WTC11 (cell line): ENCODE data around the gene PPFIBP1. TPM values are rescaled to one million over a fixed set of nuclear protein-coding genes. Genes with fewer than 3 reads are reported as not detected.

Experiments
- ATAC-seq: fragments of 200-7000 bp; cut with Tn5 transposase; 2 replicates; pipeline ENCODE4 v1.10.0; 2021; ENCODE audit warnings: mild to moderate bottlenecking, moderate library complexity
- CTCF ChIA-PET: fragments of 300-600 bp; sonication (Branson Sonifier 250); formaldehyde crosslinking; loops from one replicate; lab custom pipeline; 2021; ENCODE audit warnings: antibody characterized with exemption; lab: Charles Lee
- POLR2A ChIA-PET: fragments of 350-600 bp; sonication (Branson Sonifier 250); formaldehyde crosslinking; loops from one replicate; lab custom pipeline; 2021; ENCODE audit warnings: antibody characterized with exemption; lab: Charles Lee
- DNase-seq: peaks from one replicate; pipeline ENCODE4 v3.0.0; 2021; ENCODE audit warnings: low spot score
- H3K27ac Mint-ChIP-seq: 2 replicates; pipeline ENCODE4 v1.8.0; 2021; ENCODE audit warnings: mixed read lengths
- H3K27me3 Mint-ChIP-seq: 2 replicates; pipeline ENCODE4 v1.8.0; 2021; ENCODE audit warnings: low read depth, mild to moderate bottlenecking, moderate library complexity, mixed read lengths
- H3K36me3 Mint-ChIP-seq: 2 replicates; pipeline ENCODE4 v1.8.0; 2021; ENCODE audit warnings: mixed read lengths
- H3K4me1 Mint-ChIP-seq: 2 replicates; pipeline ENCODE4 v1.8.0; 2022; ENCODE audit warnings: mixed read lengths
- H3K4me3 Mint-ChIP-seq: 2 replicates; pipeline ENCODE4 v1.8.0; 2021; ENCODE audit warnings: mild to moderate bottlenecking, moderate library complexity, mixed read lengths
- H3K9me3 Mint-ChIP-seq: 2 replicates; pipeline ENCODE4 v1.8.0; 2021; ENCODE audit warnings: mixed read lengths
- ATF1 ChIP-seq: sonication (generic); formaldehyde crosslinking; IDR thresholded peaks from 2 replicates; pipeline ENCODE4 v1.8.1; 2023; ENCODE audit warnings: mild to moderate bottlenecking, moderate library complexity, missing genetic modification reagents
- CBFB ChIP-seq: sonication (generic); formaldehyde crosslinking; IDR thresholded peaks from 2 replicates; pipeline ENCODE4 v1.8.1; 2022; ENCODE audit warnings: mild to moderate bottlenecking, low read depth, missing genetic modification reagents
- CREB1 ChIP-seq: sonication (generic); formaldehyde crosslinking; IDR thresholded peaks from 2 replicates; pipeline ENCODE4 v1.8.0; 2023; ENCODE audit warnings: mild to moderate bottlenecking, missing genetic modification reagents
- CREM ChIP-seq: sonication (generic); formaldehyde crosslinking; IDR thresholded peaks from 2 replicates; pipeline ENCODE4 v1.8.1; 2022; ENCODE audit warnings: mild to moderate bottlenecking, missing genetic modification reagents, moderate library complexity
- ESRRA ChIP-seq: sonication (generic); formaldehyde crosslinking; IDR thresholded peaks from 2 replicates; pipeline ENCODE4 v1.8.1; 2022; ENCODE audit warnings: mild to moderate bottlenecking, missing genetic modification reagents, borderline replicate concordance
- FOXK1 ChIP-seq: sonication (generic); formaldehyde crosslinking; IDR thresholded peaks from 2 replicates; pipeline ENCODE4 v1.8.0; 2022; ENCODE audit warnings: mild to moderate bottlenecking, moderate library complexity, missing genetic modification reagents
- IRF2 ChIP-seq: sonication (generic); formaldehyde crosslinking; IDR thresholded peaks from 2 replicates; pipeline ENCODE4 v1.8.0; 2022; ENCODE audit warnings: low read depth, missing genetic modification reagents, borderline replicate concordance
- KAT7 ChIP-seq: sonication (generic); formaldehyde crosslinking; IDR thresholded peaks from 2 replicates; pipeline ENCODE4 v1.8.1; 2023; ENCODE audit warnings: missing genetic modification reagents, mild to moderate bottlenecking, borderline replicate concordance
- MXD4 ChIP-seq: fragments of 250-450 bp; sonication (Bioruptor Pico); IDR thresholded peaks from 2 replicates; pipeline ENCODE4 v1.8.0; 2021; ENCODE audit warnings: mild to moderate bottlenecking, moderate library complexity, borderline replicate concordance
- NR2C2 ChIP-seq: sonication (generic); formaldehyde crosslinking; IDR thresholded peaks from 2 replicates; pipeline ENCODE4 v1.8.0; 2022; ENCODE audit warnings: mild to moderate bottlenecking, missing genetic modification reagents
- RELA ChIP-seq: sonication (generic); formaldehyde crosslinking; IDR thresholded peaks from 2 replicates; pipeline ENCODE4 v1.8.1; 2022; ENCODE audit warnings: missing genetic modification reagents, mild to moderate bottlenecking, borderline replicate concordance
- SOX15 ChIP-seq: fragments of 250-450 bp; sonication (Bioruptor Pico); IDR thresholded peaks from 2 replicates; pipeline ENCODE4 v1.9.0; 2021; ENCODE audit warnings: mild to moderate bottlenecking
- TCF7 ChIP-seq: sonication (generic); formaldehyde crosslinking; IDR thresholded peaks from 2 replicates; pipeline ENCODE4 v1.8.0; 2022; ENCODE audit warnings: mild to moderate bottlenecking, low read depth, missing genetic modification reagents, moderate library complexity
- TP53 ChIP-seq: sonication (generic); formaldehyde crosslinking; IDR thresholded peaks from 2 replicates; pipeline ENCODE4 v1.8.1; 2023; ENCODE audit warnings: mild to moderate bottlenecking, missing genetic modification reagents
- ZBTB21 ChIP-seq: sonication (generic); formaldehyde crosslinking; IDR thresholded peaks from 2 replicates; pipeline ENCODE4 v1.8.1; 2023; ENCODE audit warnings: mild to moderate bottlenecking, missing genetic modification reagents, borderline replicate concordance
- ZNF396 ChIP-seq: fragments of 250-450 bp; sonication (Bioruptor Pico); IDR thresholded peaks from 2 replicates; pipeline ENCODE4 v1.8.0; 2021; ENCODE audit warnings: mild to moderate bottlenecking, moderate library complexity, borderline replicate concordance
- ZNF416 ChIP-seq: fragments of 250-450 bp; sonication (Bioruptor Pico); IDR thresholded peaks from 2 replicates; pipeline ENCODE4 v1.9.0; 2021; ENCODE audit warnings: mild to moderate bottlenecking, inconsistent platforms
- ZNF423 ChIP-seq: fragments of 250-450 bp; sonication (Bioruptor Pico); IDR thresholded peaks from 2 replicates; pipeline ENCODE4 v2.1.2; 2022; ENCODE audit warnings: mild to moderate bottlenecking, moderate library complexity
- total RNA-seq: library from RNA; stranded (reverse); gene quantifications from 3 replicates; pipeline ENCODE4 v1.2.3, GENCODE V29; 2021
- TF ChIP-seq, protein P1 (sequence below): sonication (generic); formaldehyde crosslinking; IDR thresholded peaks from 2 replicates; pipeline ENCODE4 v1.8.0; 2022; ENCODE audit warnings: mild to moderate bottlenecking, missing genetic modification reagents
- TF ChIP-seq, protein P2 (sequence below): sonication (generic); formaldehyde crosslinking; IDR thresholded peaks from 2 replicates; pipeline ENCODE4 v1.8.0; 2022; ENCODE audit warnings: missing genetic modification reagents
- TF ChIP-seq, protein P3 (sequence below): sonication (generic); formaldehyde crosslinking; IDR thresholded peaks from 2 replicates; pipeline ENCODE4 v1.8.1; 2023; ENCODE audit warnings: mild to moderate bottlenecking, missing genetic modification reagents
- TF ChIP-seq, protein P4 (sequence below): fragments of 250-450 bp; sonication (Bioruptor Pico); IDR thresholded peaks from 2 replicates; pipeline ENCODE4 v2.1.2; 2022; ENCODE audit warnings: mild to moderate bottlenecking, moderate library complexity

PPFIBP1 gene
- total RNA-seq, 1 experiment from 2014 or later: 27.7 TPM

DNA sequence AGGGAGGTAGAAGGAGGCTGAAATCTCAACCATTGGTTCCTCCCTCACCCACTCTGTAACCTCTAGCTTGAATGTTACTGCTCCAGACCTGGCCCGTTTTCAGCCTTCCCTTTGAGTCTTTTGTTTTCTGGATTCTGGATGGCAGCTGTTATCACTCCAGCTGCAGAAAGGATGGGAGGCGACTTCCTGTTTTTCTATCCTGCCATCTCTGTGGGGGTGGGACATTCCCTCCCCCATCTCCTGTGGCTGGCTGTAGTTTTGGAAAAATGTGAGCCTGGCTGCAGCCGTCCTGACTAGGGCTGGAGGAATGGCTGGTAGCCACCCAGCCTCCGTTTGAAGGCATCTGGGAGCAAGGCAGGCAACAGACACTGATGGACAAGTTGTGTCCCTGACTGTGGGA lies 2.9 kb upstream of the PPFIBP1 start:
- no peaks in the 10 kb centered on the region for H3K36me3 Mint-ChIP-seq
- ATAC-seq: peak; percentile 4
- H3K9me3 Mint-ChIP-seq: no peaks in the 10 kb centered on the region
- H3K27ac Mint-ChIP-seq: no peak overlapping the region
- peaks cover 41% of the 10 kb centered on the region for H3K4me1 Mint-ChIP-seq
- 0 out of 2 replicates have a peak overlapping the region, but pooled peaks have one; percentile 5 for H3K4me3 Mint-ChIP-seq
- POLR2A ChIA-PET: no interaction called here
- TF ChIP-seq MXD4 (CRISPR knock-in tag): no peak
- no peak for TF ChIP-seq FOXK1 (CRISPR knock-in tag)
- TF ChIP-seq ATF1 (CRISPR knock-in tag): no peak
- TF ChIP-seq, protein P1, sequence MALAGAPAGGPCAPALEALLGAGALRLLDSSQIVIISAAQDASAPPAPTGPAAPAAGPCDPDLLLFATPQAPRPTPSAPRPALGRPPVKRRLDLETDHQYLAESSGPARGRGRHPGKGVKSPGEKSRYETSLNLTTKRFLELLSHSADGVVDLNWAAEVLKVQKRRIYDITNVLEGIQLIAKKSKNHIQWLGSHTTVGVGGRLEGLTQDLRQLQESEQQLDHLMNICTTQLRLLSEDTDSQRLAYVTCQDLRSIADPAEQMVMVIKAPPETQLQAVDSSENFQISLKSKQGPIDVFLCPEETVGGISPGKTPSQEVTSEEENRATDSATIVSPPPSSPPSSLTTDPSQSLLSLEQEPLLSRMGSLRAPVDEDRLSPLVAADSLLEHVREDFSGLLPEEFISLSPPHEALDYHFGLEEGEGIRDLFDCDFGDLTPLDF: no peak
- TF ChIP-seq TCF7 (CRISPR knock-in tag): no peak
- TF ChIP-seq, protein P2, sequence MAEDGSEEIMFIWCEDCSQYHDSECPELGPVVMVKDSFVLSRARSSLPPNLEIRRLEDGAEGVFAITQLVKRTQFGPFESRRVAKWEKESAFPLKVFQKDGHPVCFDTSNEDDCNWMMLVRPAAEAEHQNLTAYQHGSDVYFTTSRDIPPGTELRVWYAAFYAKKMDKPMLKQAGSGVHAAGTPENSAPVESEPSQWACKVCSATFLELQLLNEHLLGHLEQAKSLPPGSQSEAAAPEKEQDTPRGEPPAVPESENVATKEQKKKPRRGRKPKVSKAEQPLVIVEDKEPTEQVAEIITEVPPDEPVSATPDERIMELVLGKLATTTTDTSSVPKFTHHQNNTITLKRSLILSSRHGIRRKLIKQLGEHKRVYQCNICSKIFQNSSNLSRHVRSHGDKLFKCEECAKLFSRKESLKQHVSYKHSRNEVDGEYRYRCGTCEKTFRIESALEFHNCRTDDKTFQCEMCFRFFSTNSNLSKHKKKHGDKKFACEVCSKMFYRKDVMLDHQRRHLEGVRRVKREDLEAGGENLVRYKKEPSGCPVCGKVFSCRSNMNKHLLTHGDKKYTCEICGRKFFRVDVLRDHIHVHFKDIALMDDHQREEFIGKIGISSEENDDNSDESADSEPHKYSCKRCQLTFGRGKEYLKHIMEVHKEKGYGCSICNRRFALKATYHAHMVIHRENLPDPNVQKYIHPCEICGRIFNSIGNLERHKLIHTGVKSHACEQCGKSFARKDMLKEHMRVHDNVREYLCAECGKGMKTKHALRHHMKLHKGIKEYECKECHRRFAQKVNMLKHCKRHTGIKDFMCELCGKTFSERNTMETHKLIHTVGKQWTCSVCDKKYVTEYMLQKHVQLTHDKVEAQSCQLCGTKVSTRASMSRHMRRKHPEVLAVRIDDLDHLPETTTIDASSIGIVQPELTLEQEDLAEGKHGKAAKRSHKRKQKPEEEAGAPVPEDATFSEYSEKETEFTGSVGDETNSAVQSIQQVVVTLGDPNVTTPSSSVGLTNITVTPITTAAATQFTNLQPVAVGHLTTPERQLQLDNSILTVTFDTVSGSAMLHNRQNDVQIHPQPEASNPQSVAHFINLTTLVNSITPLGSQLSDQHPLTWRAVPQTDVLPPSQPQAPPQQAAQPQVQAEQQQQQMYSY (CRISPR knock-in tag): peak; percentile 65; the same call in 1 of the 2 replicates
- TF ChIP-seq KAT7 (CRISPR knock-in tag): no peak
- TF ChIP-seq ZBTB21 (CRISPR knock-in tag): no peak
- TF ChIP-seq, protein P3, sequence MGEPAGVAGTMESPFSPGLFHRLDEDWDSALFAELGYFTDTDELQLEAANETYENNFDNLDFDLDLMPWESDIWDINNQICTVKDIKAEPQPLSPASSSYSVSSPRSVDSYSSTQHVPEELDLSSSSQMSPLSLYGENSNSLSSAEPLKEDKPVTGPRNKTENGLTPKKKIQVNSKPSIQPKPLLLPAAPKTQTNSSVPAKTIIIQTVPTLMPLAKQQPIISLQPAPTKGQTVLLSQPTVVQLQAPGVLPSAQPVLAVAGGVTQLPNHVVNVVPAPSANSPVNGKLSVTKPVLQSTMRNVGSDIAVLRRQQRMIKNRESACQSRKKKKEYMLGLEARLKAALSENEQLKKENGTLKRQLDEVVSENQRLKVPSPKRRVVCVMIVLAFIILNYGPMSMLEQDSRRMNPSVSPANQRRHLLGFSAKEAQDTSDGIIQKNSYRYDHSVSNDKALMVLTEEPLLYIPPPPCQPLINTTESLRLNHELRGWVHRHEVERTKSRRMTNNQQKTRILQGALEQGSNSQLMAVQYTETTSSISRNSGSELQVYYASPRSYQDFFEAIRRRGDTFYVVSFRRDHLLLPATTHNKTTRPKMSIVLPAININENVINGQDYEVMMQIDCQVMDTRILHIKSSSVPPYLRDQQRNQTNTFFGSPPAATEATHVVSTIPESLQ (CRISPR knock-in tag): no peak
- CTCF ChIA-PET: interaction anchor here (1.1 kb wide), 1 partner anchor 86 kb away, joined by 3 read pairs; no protein-coding TSS in a partner anchor
- peaks cover 34% of the 10 kb centered on the region for H3K27me3 Mint-ChIP-seq
- peak; percentile 27 for DNase-seq

DNA sequence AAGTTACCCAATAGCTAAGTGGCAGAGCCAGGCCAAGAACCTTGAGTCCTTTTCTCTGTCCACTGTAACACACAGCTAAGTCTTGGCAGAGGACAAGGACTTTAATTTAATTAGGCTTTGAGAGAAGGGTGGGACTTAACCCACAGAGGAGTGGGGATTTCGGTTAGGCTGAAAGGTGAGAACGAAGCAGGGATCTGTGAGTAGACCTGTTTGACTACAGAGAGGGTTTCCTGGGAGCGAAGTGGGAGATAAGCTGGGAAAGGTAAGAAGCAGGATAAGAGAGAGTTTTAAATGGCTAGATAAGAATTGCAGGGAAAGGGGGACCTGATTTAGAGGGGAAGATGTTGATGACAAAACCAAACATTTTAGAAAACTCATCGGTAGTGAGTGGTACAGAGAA lies 2.0 kb upstream of the PPFIBP1 start:
- H3K9me3 Mint-ChIP-seq: no peaks in the 10 kb centered on the region
- no peak for TF ChIP-seq TP53 (CRISPR knock-in tag)
- TF ChIP-seq IRF2 (CRISPR knock-in tag): no peak
- no peak for TF ChIP-seq CREM
- no peak for TF ChIP-seq SOX15
- TF ChIP-seq ZBTB21 (CRISPR knock-in tag): no peak
- no peak for TF ChIP-seq ZNF423
- TF ChIP-seq NR2C2: no peak
- no peak for TF ChIP-seq ZNF416 (CRISPR knock-in tag)
- no peak for TF ChIP-seq ZNF396 (CRISPR knock-in tag)
- TF ChIP-seq, protein P4, sequence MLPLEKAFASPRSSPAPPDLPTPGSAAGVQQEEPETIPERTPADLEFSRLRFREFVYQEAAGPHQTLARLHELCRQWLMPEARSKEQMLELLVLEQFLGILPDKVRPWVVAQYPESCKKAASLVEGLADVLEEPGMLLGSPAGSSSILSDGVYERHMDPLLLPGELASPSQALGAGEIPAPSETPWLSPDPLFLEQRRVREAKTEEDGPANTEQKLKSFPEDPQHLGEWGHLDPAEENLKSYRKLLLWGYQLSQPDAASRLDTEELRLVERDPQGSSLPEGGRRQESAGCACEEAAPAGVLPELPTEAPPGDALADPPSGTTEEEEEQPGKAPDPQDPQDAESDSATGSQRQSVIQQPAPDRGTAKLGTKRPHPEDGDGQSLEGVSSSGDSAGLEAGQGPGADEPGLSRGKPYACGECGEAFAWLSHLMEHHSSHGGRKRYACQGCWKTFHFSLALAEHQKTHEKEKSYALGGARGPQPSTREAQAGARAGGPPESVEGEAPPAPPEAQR (CRISPR knock-in tag): no peak
- TF ChIP-seq ESRRA (CRISPR knock-in tag): no peak
- no peak for TF ChIP-seq CBFB
- TF ChIP-seq CREB1: no peak
- TF ChIP-seq RELA (CRISPR knock-in tag): no peak
- H3K27me3 Mint-ChIP-seq: peaks cover 38% of the 10 kb centered on the region
- no peak for ATAC-seq
- H3K4me3 Mint-ChIP-seq: no peak overlapping the region
- ChIA-PET POLR2A (no interaction called here), CTCF (interaction anchor here (1.1 kb wide), 1 partner anchor 87 kb away, joined by 3 read pairs; no protein-coding TSS in a partner anchor)
- peaks cover 43% of the 10 kb centered on the region for H3K4me1 Mint-ChIP-seq
- H3K27ac Mint-ChIP-seq: no peak overlapping the region
- DNase-seq: no peak
- no peaks in the 10 kb centered on the region for H3K36me3 Mint-ChIP-seq
